PC-3 (cell line): ENCODE data around the gene CDK14.

ENCODE experiments used
- EZH2 ChIP-seq: fragments of 300-600 bp; sonication (generic); IDR thresholded peaks from one replicate; pipeline ENCODE4 v1.6.1; 2017; ENCODE audit warnings: antibody characterized with exemption, mild to moderate bottlenecking, low read length; ENCODE audit not compliant: unreplicated experiment
- EZH2phosphoT487 ChIP-seq: fragments of 300-600 bp; sonication (generic); IDR thresholded peaks from 2 replicates; pipeline ENCODE4 v1.6.1; 2018; ENCODE audit warnings: mild to moderate bottlenecking, antibody characterized with exemption, low read length, borderline replicate concordance
- TF ChIP-seq, protein P1 (sequence below): fragments of 300-600 bp; sonication (generic); conservative IDR thresholded peaks from 2 replicates; pipeline ENCODE4 v1.5.1; 2017; ENCODE audit warnings: antibody characterized with exemption, low read depth, mild to moderate bottlenecking, low read length

DNA sequence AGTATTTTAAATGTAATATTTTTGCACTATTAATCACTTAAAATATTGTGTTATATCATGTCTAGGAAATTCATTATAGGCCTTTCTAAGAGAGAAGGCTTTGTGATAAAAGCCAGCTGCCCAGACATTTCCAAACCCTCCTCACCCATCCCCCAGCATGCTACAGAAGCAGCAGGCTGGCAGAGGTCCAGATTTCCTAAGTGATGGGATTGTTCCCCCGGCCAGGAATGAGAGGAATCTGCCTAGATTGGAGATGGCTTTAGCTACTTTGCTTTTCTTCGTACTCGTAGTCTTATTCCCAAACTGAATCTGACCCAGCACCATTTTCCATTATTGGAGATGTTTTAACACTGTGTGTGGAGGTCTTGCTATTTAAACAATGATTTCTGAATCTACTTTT, 29.4 kb downstream of the CDK14 start:
- TF ChIP-seq, protein P1, sequence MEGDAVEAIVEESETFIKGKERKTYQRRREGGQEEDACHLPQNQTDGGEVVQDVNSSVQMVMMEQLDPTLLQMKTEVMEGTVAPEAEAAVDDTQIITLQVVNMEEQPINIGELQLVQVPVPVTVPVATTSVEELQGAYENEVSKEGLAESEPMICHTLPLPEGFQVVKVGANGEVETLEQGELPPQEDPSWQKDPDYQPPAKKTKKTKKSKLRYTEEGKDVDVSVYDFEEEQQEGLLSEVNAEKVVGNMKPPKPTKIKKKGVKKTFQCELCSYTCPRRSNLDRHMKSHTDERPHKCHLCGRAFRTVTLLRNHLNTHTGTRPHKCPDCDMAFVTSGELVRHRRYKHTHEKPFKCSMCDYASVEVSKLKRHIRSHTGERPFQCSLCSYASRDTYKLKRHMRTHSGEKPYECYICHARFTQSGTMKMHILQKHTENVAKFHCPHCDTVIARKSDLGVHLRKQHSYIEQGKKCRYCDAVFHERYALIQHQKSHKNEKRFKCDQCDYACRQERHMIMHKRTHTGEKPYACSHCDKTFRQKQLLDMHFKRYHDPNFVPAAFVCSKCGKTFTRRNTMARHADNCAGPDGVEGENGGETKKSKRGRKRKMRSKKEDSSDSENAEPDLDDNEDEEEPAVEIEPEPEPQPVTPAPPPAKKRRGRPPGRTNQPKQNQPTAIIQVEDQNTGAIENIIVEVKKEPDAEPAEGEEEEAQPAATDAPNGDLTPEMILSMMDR = no peak
- TF ChIP-seq EZH2 = no peak
- TF ChIP-seq EZH2phosphoT487 = no peak
